ENCODE measurements around the gene GDA. TPM values are rescaled to one million over a fixed set of nuclear protein-coding genes. Genes with fewer than 3 reads are reported as not detected.

GDA gene
- total RNA-seq, 1 experiment from 2014 or later = 49.4 TPM

DNA sequence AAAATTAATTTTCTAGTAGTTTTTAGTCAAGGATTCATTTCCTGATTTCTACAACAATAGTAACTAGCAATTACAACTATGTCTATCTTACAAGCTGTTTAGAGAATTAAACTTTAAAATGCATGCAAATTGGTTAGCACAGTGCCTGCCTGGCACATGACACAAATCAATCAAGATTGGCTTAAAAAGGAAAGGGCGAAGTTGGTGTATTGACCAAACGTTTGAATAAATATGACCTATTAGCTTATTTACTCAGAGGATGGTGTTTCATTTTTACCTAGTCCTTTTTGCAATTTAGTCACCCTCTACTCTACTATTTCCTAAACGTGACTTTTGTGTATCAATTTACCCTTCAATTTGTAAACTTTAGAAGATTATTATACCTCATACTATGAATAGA is 83.5 kb downstream of the GDA start:
- no peak for DNase-seq (ENCODE audit: low read depth, low spot score)
- Histone ChIP-seq H3K4me1 (ENCODE audit: control insufficient read depth in 1 of 2, insufficient read depth in 2 of 2, low read length in 2 of 2) (no peaks in the 10 kb centered on the region), H2AFZ (ENCODE audit: low read depth, low read length, poor library complexity, severe bottlenecking) (no peak overlapping the region), H3K27me3 (ENCODE audit: insufficient read depth, low read length) (no peaks in the 10 kb centered on the region), H3K9me3 (ENCODE audit: control insufficient read depth in 1 of 2, insufficient read depth in 1 of 2, low read depth in 1 of 2, low read length in 2 of 2) (no peaks in the 10 kb centered on the region), H3K27ac (ENCODE audit: low read depth, low read length) (no peak overlapping the region), H3K9ac (ENCODE audit: low read length) (no peak overlapping the region), H3K4me2 (ENCODE audit: low read length) (no peak overlapping the region), H3K9me2 (ENCODE audit: insufficient read depth) (no peaks in the 10 kb centered on the region), H3K4me3 (replicated peaks in 1 of 2; ENCODE audit: low read depth in 1 of 2, low read length in 2 of 2) (no peak overlapping the region), H3K36me3 (ENCODE audit: control insufficient read depth in 1 of 2, insufficient read depth in 2 of 2, low read length in 2 of 2) (peaks cover 0 to 12% of the 10 kb centered on the region in 2 experiments; a peak in 1 of 4 replicates), H3K79me2 (ENCODE audit: insufficient read depth, low read length) (no peaks in the 10 kb centered on the region), H4K20me1 (ENCODE audit: insufficient read depth) (no peaks in the 10 kb centered on the region)
- BruUV-seq (replicated peaks) = no TSS peak
- RAD21 ChIA-PET (ENCODE audit: low non-redundant PET in 1 of 2, low total read pairs in 2 of 2, uncharacterized antibody in 2 of 2, unreplicated experiment in 2 of 2) = no interaction called here
- no peak for ATAC-seq
- POLR2A ChIA-PET = no interaction called here
- TF ChIP-seq SIN3A (IDR thresholded peaks at IDR 0.05; ENCODE audit: low read depth) = no peak
- CTCF ChIA-PET = no interaction called here
- intact Hi-C loops (cut with micrococcal nuclease) = no loop called here

DNA sequence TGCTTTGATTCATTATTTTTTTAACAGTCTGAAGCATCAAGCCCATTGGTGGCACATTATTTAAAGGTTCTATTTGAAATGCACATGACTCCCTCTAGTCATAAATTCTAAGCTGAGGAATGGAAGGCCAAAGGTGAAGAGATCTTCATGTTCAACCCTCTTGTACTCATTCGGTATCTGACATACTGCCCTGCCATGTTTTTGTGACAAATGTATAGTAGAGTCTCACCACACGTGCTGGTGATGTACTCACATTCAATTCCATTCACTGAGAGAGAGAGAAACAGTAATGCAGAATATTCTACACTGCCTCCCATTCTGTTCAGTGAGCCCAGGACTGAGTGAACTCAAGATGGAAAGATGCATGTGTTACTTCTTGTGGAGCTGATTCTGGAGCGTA is 98.3 kb downstream of the GDA start:
- Histone ChIP-seq H3K36me3 (ENCODE audit: control insufficient read depth in 1 of 2, insufficient read depth in 2 of 2, low read length in 2 of 2) (peaks cover 3 to 47% of the 10 kb centered on the region in 2 experiments; a peak in 2 of 4 replicates), H4K20me1 (ENCODE audit: insufficient read depth) (no peaks in the 10 kb centered on the region), H3K4me1 (ENCODE audit: control insufficient read depth in 1 of 2, insufficient read depth in 2 of 2, low read length in 2 of 2) (no peaks in the 10 kb centered on the region), H3K27ac (ENCODE audit: low read depth, low read length) (no peak overlapping the region), H3K79me2 (ENCODE audit: insufficient read depth, low read length) (no peaks in the 10 kb centered on the region), H3K4me3 (replicated peaks in 1 of 2; ENCODE audit: low read depth in 1 of 2, low read length in 2 of 2) (no peak overlapping the region), H3K9me2 (ENCODE audit: insufficient read depth) (no peaks in the 10 kb centered on the region), H2AFZ (ENCODE audit: low read depth, low read length, poor library complexity, severe bottlenecking) (no peak overlapping the region), H3K9me3 (ENCODE audit: control insufficient read depth in 1 of 2, insufficient read depth in 1 of 2, low read depth in 1 of 2, low read length in 2 of 2) (no peaks in the 10 kb centered on the region), H3K27me3 (ENCODE audit: insufficient read depth, low read length) (no peaks in the 10 kb centered on the region), H3K9ac (ENCODE audit: low read length) (no peak overlapping the region), H3K4me2 (ENCODE audit: low read length) (no peak overlapping the region)
- no peak for ATAC-seq
- ChIA-PET RAD21 (ENCODE audit: low non-redundant PET in 1 of 2, low total read pairs in 2 of 2, uncharacterized antibody in 2 of 2, unreplicated experiment in 2 of 2) (no interaction called here), CTCF (no interaction called here), POLR2A (no interaction called here)
- TF ChIP-seq RAD21 (IDR thresholded peaks at IDR 0.05; ENCODE audit: low read depth) (no peak), JUND (IDR thresholded peaks at IDR 0.05) (no peak), ELF1 (IDR thresholded peaks at IDR 0.05; ENCODE audit: borderline replicate concordance, low read depth) (no peak), ZNF274 (IDR thresholded peaks at IDR 0.05; ENCODE audit: low read depth, low read length) (no peak), SRF (IDR thresholded peaks at IDR 0.05; ENCODE audit: low read depth) (no peak), CEBPB (IDR thresholded peaks at IDR 0.05; ENCODE audit: low read depth) (no peak)
- TF ChIP-seq, protein P1, sequence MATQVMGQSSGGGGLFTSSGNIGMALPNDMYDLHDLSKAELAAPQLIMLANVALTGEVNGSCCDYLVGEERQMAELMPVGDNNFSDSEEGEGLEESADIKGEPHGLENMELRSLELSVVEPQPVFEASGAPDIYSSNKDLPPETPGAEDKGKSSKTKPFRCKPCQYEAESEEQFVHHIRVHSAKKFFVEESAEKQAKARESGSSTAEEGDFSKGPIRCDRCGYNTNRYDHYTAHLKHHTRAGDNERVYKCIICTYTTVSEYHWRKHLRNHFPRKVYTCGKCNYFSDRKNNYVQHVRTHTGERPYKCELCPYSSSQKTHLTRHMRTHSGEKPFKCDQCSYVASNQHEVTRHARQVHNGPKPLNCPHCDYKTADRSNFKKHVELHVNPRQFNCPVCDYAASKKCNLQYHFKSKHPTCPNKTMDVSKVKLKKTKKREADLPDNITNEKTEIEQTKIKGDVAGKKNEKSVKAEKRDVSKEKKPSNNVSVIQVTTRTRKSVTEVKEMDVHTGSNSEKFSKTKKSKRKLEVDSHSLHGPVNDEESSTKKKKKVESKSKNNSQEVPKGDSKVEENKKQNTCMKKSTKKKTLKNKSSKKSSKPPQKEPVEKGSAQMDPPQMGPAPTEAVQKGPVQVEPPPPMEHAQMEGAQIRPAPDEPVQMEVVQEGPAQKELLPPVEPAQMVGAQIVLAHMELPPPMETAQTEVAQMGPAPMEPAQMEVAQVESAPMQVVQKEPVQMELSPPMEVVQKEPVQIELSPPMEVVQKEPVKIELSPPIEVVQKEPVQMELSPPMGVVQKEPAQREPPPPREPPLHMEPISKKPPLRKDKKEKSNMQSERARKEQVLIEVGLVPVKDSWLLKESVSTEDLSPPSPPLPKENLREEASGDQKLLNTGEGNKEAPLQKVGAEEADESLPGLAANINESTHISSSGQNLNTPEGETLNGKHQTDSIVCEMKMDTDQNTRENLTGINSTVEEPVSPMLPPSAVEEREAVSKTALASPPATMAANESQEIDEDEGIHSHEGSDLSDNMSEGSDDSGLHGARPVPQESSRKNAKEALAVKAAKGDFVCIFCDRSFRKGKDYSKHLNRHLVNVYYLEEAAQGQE (IDR thresholded peaks at IDR 0.05; ENCODE audit: low read depth) = no peak
- TF ChIP-seq, protein P2, sequence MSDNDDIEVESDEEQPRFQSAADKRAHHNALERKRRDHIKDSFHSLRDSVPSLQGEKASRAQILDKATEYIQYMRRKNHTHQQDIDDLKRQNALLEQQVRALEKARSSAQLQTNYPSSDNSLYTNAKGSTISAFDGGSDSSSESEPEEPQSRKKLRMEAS (IDR thresholded peaks at IDR 0.05) = no peak
- no TSS peak for BruUV-seq (replicated peaks)
- intact Hi-C loops (cut with micrococcal nuclease) = no loop called here
- DNase-seq (ENCODE audit: low read depth, low spot score) = no peak
